Measurements from ENCODE around the gene LRRC8C.

LRRC8C gene

DNA sequence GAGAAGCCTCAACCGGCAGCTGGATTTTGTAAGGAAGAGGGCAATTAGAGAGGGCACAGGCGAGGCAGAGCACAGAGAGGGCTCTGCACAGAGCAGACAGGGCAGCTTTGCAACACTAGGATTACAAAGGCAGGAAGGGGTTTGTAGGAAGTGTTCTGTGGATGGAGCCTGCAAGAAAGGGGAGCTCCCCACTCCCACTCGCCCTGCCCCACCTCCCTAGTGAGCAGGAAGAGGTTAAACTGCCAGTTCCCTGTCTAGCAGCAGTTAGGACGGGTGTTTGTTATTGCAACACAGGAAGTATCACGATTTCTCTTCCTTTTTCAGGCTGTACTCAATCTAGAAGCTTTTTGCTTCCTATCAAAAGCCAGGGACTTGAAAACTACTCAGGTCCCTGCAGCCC, 124.6 kb downstream of the LRRC8C start:
- TF ChIP-seq, protein P1, sequence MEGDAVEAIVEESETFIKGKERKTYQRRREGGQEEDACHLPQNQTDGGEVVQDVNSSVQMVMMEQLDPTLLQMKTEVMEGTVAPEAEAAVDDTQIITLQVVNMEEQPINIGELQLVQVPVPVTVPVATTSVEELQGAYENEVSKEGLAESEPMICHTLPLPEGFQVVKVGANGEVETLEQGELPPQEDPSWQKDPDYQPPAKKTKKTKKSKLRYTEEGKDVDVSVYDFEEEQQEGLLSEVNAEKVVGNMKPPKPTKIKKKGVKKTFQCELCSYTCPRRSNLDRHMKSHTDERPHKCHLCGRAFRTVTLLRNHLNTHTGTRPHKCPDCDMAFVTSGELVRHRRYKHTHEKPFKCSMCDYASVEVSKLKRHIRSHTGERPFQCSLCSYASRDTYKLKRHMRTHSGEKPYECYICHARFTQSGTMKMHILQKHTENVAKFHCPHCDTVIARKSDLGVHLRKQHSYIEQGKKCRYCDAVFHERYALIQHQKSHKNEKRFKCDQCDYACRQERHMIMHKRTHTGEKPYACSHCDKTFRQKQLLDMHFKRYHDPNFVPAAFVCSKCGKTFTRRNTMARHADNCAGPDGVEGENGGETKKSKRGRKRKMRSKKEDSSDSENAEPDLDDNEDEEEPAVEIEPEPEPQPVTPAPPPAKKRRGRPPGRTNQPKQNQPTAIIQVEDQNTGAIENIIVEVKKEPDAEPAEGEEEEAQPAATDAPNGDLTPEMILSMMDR (conservative IDR thresholded peaks at IDR 0.05; ENCODE audit: low read depth, low read length): no peak
- no peak for DNase-seq (ENCODE audit: low read depth)
- no peak overlapping the region for H3K4me3 ChIP-seq (ENCODE audit: low read length)

DNA sequence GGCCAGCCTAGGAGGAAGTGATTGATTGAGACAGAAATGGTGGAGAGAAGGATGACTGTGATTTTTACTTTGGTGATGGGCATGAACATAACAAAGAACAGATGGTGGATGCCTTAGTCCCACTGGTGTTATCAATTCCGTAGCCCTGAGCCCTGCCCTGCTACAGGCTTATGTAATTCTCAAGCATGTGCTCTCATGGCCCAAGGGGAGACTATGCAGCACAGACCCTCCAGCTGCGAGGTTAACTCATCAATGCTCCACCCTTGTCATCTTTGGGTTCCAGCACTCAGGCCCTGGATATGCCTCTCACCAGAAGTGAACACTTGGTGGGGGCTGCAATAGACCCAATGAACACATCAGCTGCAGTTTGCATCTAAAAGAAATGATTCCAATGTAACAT, 125.2 kb downstream of the LRRC8C start:
- TF ChIP-seq, protein P1 (conservative IDR thresholded peaks at IDR 0.05; ENCODE audit: low read depth, low read length): no peak
- no peak for DNase-seq (ENCODE audit: low read depth)
- H3K4me3 ChIP-seq (ENCODE audit: low read length): no peak overlapping the region

DNA sequence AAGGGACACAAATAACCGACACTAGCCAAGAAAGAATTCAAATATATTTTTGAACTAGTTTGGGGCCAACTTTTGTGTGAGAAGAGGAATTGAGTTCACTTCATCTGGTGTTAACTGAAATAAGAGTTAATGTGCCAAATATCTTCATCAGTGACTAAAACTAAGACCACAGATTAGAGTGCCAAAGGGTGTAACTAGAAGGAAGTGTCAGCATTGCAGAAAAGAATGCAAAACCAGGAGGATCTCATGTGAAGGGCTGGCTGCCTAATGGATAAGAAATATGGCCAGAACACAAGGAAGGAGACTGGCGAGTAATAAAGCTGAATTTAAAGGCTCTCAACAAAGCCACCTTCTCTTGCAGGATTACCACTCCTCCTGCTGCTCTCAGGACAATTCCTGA, 126.1 kb downstream of the LRRC8C start:
- DNase-seq (ENCODE audit: low read depth): no peak
- TF ChIP-seq, protein P1 (conservative IDR thresholded peaks at IDR 0.05; ENCODE audit: low read depth, low read length): no peak
- H3K4me3 ChIP-seq (ENCODE audit: low read length): no peak overlapping the region

DNA sequence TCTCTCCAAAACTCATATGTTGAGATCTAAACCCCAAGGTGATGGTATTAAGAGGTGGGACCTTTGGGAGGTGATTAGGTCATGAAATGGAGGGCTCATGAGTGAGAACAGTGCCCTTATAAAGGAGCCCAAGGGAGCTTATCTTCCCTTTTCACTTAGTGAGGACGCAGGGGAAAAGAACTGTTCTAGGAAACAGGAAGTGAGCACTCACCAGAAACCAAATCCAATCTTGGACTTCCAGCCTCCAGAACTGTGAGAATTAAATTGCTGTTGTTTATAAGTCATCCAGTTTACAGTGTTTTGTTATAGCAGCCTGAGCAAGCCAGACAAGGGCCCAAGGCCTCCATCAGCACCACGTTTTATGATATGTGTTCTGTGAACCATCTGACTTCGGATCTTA, 127.6 kb downstream of the LRRC8C start:
- DNase-seq (ENCODE audit: low read depth): no peak
- TF ChIP-seq, protein P1 (conservative IDR thresholded peaks at IDR 0.05; ENCODE audit: low read depth, low read length): no peak
- no peak overlapping the region for H3K4me3 ChIP-seq (ENCODE audit: low read length)

DNA sequence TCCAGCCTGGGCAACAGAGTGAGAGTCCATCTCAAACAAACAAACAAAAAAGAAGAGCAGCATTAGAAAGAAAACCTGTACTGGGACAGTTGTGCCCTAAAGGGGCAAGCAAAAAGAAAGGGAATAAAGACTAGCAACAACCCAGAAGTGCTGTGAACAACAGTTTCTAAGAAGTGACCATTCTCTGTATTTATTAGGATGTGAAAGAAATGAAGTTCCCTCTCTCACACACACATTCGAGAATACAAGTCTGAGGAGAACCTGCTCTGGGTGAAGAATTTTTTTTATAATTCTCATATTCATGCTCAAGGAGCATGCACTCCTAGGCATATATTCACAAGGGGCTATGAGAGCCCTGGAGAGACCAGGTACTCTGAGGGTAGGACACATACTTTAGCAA, 128.4 kb downstream of the LRRC8C start:
- no peak for DNase-seq (ENCODE audit: low read depth)
- no peak overlapping the region for H3K4me3 ChIP-seq (ENCODE audit: low read length)
- TF ChIP-seq, protein P1 (conservative IDR thresholded peaks at IDR 0.05; ENCODE audit: low read depth, low read length): no peak

DNA sequence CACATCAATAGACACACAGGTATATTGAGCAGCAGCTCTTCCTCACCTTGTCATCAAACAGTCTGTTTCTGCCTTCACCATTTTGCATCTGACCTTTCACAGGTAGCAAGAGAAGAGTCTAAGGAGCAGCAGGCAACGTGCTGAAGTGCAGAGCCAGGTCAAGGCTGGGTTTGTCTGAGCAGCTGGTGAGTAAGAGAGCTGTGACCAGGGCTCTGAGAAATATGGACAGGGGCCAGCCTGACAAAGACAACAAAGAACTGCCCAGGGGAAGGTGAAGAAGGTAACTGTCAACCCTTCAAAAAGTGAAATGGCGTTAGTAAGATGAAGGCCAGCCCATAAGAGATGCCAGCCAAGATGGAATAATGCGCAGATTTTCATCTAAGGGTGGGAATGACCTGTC, 129.0 kb downstream of the LRRC8C start:
- no peak for DNase-seq (ENCODE audit: low read depth)
- no peak overlapping the region for H3K4me3 ChIP-seq (ENCODE audit: low read length)
- TF ChIP-seq, protein P1 (conservative IDR thresholded peaks at IDR 0.05; ENCODE audit: low read depth, low read length): no peak

DNA sequence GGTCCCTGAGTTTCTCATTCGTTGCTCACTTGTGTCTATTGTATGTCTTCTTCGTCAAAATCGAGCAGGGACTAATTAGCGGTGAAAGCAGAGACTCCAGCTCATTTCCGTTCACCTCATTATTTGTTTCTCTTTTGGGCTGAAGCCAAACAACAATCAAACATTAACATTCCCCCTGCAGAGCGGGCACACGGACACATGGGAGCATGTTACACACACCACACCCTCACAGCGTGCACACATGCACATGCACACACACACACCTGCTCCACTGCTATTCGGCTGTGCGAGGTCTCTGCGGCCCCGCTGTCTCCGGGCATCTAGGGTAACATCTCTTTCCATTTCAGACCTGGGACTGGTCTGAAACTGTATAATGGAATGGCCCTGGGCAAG, 129.5 kb downstream of the LRRC8C start:
- DNase-seq (ENCODE audit: low read depth): no peak
- peak overlapping the region; percentile 64 for H3K4me3 ChIP-seq (ENCODE audit: low read length)
- TF ChIP-seq, protein P1 (conservative IDR thresholded peaks at IDR 0.05; ENCODE audit: low read depth, low read length): no peak

All from retinal pigment epithelial cell (primary cell).